WERI-Rb-1 (cell line): ENCODE data around the gene ZNF331.

Source experiments
- DNase-seq: peaks from one replicate; pipeline ENCODE4 v3.0.0-alpha.2; 2020
- H3K27ac ChIP-seq: fragments of 250-450 bp; sonication (Bioruptor Pico); 2 replicates; pipeline ENCODE4 v1.5.1; 2020; ENCODE audit warnings: mild to moderate bottlenecking, moderate library complexity
- H3K27me3 ChIP-seq: fragments of 250-450 bp; sonication (Bioruptor Pico); 2 replicates; pipeline ENCODE4 v1.5.1; 2021; ENCODE audit warnings: mild to moderate bottlenecking, low read depth, moderate library complexity; ENCODE audit not compliant: insufficient read depth, severe bottlenecking
- H3K36me3 ChIP-seq: fragments of 250-450 bp; sonication (Bioruptor Pico); 2 replicates; pipeline ENCODE4 v1.5.1; 2020; ENCODE audit warnings: mild to moderate bottlenecking, moderate library complexity
- H3K4me3 ChIP-seq: 2 replicates; pipeline ENCODE4 v1.5.1; 2011; ENCODE audit warnings: low read depth, mild to moderate bottlenecking, control low read depth, low read length
- H3K9me3 ChIP-seq: fragments of 250-450 bp; sonication (Bioruptor Pico); 2 replicates; pipeline ENCODE4 v1.5.1; 2021; ENCODE audit warnings: mild to moderate bottlenecking, moderate library complexity; ENCODE audit not compliant: severe bottlenecking
- TF ChIP-seq, protein P1 (sequence below): IDR thresholded peaks from 2 replicates; pipeline ENCODE4 v1.5.1; 2011; ENCODE audit warnings: low read depth, mild to moderate bottlenecking, control low read depth, inconsistent platforms, low read length

ZNF331 gene

DNA sequence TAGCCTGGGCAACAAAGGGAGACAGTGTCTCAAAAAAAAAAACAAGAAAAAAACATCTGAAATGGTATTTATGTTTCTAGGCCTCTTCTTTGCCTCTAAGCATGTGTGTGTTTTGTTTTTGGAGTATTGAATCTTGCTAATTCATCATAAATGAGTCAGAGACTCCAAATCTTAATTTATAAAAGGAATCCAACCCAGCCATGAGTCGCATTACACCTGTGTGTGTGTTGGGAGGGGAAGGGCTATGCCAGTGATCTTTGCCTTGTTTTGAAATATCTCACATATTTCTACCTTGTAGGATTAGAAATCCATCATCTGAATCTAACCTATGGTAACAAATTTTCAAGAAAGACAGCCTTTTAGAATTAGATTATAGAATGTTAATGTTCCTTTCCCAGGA lies 4.0 kb downstream of the ZNF331 start:
- Histone ChIP-seq H3K27ac (no peak overlapping the region), H3K36me3 (peaks cover 10% of the 10 kb centered on the region), H3K9me3 (no peaks in the 10 kb centered on the region), H3K4me3 (no peak overlapping the region), H3K27me3 (no peaks in the 10 kb centered on the region)
- no peak for DNase-seq
- TF ChIP-seq, protein P1, sequence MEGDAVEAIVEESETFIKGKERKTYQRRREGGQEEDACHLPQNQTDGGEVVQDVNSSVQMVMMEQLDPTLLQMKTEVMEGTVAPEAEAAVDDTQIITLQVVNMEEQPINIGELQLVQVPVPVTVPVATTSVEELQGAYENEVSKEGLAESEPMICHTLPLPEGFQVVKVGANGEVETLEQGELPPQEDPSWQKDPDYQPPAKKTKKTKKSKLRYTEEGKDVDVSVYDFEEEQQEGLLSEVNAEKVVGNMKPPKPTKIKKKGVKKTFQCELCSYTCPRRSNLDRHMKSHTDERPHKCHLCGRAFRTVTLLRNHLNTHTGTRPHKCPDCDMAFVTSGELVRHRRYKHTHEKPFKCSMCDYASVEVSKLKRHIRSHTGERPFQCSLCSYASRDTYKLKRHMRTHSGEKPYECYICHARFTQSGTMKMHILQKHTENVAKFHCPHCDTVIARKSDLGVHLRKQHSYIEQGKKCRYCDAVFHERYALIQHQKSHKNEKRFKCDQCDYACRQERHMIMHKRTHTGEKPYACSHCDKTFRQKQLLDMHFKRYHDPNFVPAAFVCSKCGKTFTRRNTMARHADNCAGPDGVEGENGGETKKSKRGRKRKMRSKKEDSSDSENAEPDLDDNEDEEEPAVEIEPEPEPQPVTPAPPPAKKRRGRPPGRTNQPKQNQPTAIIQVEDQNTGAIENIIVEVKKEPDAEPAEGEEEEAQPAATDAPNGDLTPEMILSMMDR: no peak

DNA sequence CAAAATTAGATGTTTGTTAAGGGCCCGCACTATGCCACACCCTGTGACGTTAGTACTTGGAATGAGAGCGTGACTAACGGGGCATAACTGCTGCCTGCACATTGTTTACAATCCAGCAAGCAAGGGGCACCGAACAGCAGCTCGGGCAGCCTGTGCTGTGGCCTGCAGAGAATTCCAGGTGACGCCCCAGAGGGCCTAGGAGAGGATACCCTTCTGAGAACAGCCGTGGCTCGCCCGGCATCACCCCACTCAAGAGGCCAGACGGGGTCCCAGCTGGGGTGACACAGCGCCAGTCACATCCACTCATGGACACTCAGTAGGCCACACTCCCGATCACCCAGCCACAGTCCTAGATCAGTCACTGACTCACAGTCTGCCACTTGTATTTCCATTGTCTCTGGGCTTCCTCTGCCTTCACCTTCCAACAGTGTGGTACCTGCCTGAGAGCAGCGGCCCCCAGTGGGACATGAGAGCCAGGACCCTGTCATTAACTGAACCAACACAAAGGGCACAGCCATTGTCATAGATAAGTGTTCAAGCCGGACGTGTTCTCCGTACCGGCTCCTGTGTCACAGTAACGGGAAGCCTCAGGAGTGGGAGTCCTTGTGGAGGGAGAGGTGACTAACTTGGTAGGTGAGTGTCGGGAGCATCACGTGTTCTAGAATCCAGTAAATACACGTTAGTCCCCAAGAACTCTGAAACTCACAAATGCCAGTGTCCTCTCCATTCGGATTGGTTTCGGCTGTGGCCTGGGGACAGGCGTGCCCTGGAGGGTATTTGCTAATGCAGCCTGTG lies 7.5 kb downstream of the ZNF331 start:
- TF ChIP-seq, protein P1: no peak
- no peaks in the 10 kb centered on the region for H3K9me3 ChIP-seq
- H3K27me3 ChIP-seq: no peaks in the 10 kb centered on the region
- no peak overlapping the region for H3K4me3 ChIP-seq
- H3K36me3 ChIP-seq: peaks cover 1% of the 10 kb centered on the region; the same call in 1 of the 2 replicates
- DNase-seq: no peak
- no peak overlapping the region for H3K27ac ChIP-seq

DNA sequence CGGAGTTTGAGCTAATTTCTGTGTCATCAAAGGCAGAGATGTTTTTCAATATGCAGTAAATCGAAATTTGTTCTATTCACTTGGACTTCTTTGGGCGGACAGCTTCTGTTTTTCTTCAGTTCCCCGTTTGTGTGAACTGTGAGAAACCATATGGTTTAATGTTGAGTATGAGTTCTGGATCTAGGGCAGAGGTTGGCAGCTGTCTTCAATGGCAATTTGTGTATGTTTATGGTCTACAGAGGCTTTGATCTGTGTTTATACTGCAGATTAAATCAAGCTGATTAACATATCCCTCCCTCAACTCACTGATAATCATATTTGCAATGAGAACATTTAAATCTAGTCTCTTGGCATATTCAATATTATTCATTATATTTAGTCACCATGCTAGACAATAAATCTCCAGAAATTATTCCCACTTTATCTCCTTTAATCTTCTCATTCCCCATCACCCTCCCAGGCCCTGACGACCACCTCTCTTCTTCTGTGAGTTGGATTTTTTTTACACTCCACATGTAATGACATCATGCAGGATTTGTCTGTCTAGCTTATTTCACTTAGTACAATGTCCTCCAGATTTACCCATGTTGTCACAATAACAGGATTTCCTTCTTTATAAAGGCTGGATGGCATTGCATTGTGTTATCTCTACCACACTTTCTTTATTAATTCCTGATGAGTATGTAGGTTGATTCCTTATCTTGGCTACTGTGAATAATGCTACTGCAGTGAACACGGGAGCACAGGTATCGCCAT lies 9.0 kb downstream of the ZNF331 start:
- TF ChIP-seq, protein P1: no peak
- Histone ChIP-seq H3K27ac (no peak overlapping the region), H3K4me3 (no peak overlapping the region)

DNA sequence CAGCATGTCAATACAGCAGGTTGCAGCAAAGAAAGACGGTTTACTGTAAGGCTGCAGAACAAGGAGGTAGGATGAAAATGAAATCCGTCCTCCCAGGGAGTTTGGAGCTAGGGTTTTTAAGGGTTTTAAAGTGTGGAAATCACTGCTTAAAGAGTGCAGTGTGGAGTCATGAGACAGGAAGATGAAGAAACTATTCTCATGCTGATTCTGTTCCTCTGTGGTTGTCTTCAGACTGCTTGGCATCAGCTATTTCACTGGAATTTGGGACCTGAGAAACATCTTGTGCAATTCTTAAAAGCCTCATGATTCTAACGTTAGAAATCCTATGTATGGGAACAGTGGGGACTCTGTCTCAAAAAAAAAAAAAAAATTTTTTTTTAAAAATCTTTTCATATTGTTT lies 11.4 kb downstream of the ZNF331 start:
- Histone ChIP-seq H3K9me3 (no peaks in the 10 kb centered on the region), H3K27ac (no peak overlapping the region), H3K27me3 (no peaks in the 10 kb centered on the region), H3K36me3 (no peaks in the 10 kb centered on the region), H3K4me3 (no peak overlapping the region)
- no peak for DNase-seq
- TF ChIP-seq, protein P1: no peak

More for the DNA sequence above, 9.0 kb downstream of the ZNF331 start:
- Histone ChIP-seq H3K27me3 (no peaks in the 10 kb centered on the region), H3K36me3 (no peaks in the 10 kb centered on the region; the same call in 1 of the 2 replicates), H3K9me3 (no peaks in the 10 kb centered on the region)
- DNase-seq: no peak

DNA sequence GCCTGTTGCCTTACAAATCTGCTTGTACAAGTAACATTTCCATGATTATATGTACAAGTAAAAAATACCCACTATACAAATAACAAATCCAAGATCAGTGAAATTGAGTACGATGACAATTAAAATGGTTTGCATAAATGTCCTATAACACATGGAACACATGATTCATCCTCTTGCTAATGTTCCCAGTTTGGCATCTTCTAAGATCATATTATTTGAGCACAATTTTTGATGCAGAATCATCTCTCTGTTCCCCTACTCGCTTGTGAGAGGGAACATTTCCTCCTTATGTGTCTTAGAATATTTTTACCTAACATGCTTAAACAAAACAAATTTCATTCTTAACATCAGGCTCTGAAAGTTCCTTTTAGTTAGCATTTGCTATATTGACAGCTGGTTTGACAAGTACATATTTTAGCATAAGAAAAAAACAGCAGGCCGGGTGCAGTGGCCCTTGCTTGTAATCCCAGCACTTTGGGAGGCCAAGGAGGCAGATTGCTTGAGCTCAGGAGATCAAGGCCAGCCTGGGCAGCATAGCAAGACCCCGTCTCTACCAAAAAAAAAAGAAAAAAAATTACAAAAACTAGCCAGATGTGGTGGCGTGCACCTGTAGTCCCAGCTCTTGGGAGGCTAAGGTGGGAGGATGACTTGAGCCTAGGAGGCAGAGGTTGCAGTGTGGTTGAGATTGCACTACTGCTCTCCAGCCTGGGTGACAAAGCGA lies 14.2 kb downstream of the ZNF331 start:
- DNase-seq: no peak
- TF ChIP-seq, protein P1: no peak
- no peak overlapping the region for H3K27ac ChIP-seq
- no peaks in the 10 kb centered on the region for H3K36me3 ChIP-seq
- H3K27me3 ChIP-seq: no peaks in the 10 kb centered on the region
- no peak overlapping the region for H3K4me3 ChIP-seq
- H3K9me3 ChIP-seq: no peaks in the 10 kb centered on the region
